Measurements from ENCODE around the gene MTCL1.

Gene MTCL1

DNA sequence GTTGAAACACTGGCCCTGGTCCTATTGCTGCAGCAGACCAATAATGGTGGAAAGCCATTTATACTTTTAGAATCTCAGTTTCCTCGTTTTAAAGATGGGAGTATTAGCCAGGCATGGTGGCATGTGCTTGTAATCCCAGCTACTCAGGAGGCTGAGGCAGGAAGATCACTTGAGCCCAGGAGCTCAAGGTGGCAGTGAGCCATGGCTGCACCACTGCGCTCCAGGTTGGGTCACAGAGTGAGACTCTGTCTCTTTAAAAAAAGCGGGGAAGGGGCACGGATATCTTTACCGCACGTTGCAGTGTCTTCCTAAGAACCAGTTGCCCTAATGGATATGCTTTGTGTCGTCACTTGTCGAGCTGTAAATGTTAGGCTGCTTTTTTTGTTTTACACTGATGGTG, 8.3 kb downstream of the MTCL1 start:
- DNase-seq (ENCODE audit: low read depth, low spot score): no peak

- DNase-seq (ENCODE audit: low read depth, low spot score): no peak
These were observed 10.2 kb downstream of the MTCL1 start for GRCh38 chr18:8715599-8715998.

DNA sequence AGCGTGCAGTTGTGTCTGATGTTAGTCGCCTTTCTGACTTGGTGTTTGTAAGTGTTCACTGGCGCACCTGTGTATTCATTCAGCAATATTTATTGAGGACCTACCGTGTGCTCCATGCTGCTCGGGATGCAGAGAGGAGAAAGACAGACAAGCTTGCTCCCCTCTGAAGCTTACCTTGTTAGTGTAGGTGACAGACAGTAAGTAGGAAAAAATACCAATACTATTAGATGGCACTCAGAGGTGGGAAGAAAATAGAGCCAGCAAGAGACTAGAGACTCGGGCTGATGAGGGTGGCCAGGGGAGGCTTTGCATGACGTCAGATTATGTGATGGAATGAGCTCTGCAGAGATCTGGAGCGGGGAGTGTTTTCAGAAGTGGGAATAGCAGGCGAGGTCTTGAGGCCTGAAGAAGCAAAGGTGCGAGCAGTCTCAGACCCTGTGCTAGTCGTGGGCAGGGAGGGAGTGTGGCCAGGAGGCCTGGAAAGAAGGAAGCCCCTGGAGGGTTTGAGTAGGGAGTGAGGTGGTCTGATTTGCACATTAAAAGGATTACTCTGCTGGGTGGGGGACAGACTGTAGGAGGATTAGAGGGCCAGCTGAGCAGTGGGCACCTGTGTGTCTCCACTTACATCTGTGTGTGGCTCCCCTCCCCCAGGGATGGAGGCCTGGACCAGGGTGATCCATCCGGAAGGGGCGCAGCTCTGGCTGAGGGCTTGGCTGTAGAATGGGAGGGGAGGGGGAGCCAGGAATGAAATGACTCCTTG, 11.8 kb downstream of the MTCL1 start:
- DNase-seq (ENCODE audit: low read depth, low spot score): peak; percentile 64

DNA sequence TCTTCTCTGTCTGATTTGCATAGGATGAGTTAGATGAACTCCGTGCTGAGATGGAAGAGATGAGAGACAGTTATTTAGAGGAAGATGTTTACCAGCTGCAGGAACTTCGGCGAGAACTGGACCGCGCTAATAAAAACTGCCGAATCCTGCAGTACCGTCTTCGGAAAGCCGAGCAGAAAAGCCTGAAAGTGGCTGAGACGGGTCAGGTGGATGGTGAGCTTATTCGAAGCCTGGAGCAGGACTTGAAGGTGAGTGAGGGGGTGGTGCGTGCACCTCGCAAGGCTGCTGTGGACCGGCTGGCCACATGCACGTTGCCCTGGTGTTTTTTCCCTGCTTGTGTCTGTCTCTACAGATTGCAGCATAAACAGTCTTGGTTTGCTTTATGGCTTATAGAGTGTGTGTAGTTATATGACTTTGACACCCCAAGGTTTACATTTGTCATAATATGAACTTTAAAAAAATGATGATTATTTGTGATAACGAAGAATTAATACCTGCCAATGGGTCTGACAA, 13.1 kb downstream of the MTCL1 start:
- no peak for DNase-seq (ENCODE audit: low read depth, low spot score)

GRCh38 chr18:8719192-8719591, 13.8 kb downstream of the MTCL1 start:
- DNase-seq (ENCODE audit: low read depth, low spot score): no peak

DNA sequence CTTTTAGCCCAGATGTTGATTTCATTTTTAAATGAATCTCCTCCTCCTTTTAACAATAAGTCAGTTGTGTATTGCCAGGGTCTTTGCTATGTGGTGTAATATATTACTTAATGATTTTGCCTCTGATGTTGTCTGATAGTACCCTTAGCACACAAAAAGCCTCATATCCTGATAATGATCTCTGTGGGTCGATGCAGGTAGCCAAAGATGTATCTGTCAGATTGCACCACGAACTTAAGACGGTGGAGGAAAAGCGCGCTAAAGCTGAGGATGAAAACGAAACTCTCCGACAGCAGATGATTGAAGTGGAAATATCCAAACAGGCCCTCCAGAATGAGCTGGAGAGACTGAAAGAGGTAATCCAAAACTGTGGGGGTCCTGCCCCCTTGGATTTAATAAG, 14.8 kb downstream of the MTCL1 start:
- DNase-seq (ENCODE audit: low read depth, low spot score): no peak

DNA sequence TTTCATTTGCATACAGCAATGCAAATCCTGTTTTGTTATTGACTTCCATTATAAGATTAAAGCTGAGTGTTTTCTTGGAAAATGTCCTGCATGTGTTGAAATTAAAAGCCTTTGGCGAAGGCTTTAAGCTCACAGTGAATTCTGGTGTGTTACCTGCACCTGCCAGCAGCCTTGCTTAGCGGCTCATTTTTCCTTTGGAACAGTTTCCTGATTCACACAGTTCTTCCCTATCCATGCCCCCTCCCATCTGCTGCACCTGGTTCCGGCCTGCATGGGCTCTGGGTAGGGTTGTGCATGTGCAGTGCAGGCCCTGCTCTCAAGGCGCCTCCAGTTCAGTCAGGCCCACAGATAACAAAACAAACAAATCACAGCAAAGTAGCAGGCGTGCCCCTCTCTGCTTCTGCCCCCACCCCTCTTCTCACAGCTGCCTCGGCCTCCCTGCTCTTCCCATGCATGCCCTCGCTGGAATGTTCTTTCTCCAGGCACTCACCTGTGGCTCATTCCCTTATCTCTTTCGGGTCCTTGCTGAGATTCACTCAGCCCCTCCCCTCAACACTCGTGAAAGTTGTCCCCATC, 15.8 kb downstream of the MTCL1 start:
- no peak for DNase-seq (ENCODE audit: low read depth, low spot score)

DNA sequence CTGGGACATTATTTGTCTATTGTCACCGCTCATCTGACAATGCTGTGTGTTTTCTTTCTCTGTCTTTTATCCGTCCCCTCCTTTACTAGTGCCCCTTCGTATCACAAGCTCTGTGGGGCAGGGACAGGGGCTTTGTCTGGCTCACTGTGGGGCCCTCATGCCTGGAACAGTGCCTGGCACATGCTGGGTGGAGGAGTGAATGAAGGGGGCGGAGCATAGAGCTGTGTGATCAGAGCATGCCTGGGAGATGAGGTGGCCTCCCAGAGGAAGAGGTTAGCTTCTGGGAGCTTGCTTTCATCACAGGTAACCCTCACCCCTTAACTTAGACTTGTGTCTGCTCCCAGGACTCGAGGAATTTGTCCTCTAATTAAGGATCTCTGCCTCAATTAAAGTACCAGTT, 16.4 kb downstream of the MTCL1 start:
- DNase-seq (ENCODE audit: low read depth, low spot score): peak; percentile 41

GRCh38 chr18:8722946-8723820, 17.8 kb downstream of the MTCL1 start:
- no peak for DNase-seq (ENCODE audit: low read depth, low spot score)

GRCh38 chr18:8724452-8724851, 19.1 kb downstream of the MTCL1 start:
- DNase-seq (ENCODE audit: low read depth, low spot score): peak; percentile 63

- no peak for DNase-seq (ENCODE audit: low read depth, low spot score)
These were observed 20.9 kb downstream of the MTCL1 start for GRCh38 chr18:8726281-8726680.

DNA sequence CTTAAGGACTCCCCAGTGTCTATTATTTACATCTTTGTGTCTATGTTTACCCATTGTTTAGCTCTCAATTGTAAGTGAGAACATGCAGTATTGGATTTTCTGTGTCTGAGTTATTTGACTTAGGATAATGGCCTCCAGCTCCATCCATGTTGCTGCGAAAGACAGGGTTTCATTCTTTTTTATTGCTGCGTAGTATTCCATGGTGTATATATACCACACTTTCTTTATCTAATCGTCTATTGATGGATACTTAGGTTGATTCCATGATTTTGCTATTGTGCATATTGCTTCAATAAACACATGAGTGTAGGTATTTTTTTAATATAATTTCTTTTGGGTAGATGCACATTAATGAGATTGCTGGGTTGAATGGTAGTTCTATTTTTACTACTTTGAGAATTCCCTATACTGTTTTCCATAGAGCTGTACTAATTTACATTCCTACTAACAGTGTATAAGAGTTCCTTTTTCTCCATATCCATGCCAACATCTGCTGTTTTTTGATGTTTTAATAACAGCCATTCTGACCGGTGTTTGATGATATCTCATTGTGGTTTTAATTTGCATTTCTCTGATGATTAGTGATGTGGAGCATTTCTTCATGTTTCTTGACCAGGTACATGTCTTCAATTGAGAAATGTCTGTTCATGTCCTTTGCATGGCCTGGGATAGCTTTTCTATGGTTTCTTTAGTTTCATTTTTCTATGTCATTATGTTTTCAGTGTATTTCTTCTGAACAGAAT, 21.8 kb downstream of the MTCL1 start:
- no peak for DNase-seq (ENCODE audit: low read depth, low spot score)

GRCh38 chr18:8730080-8730827, 24.9 kb downstream of the MTCL1 start:
- no peak for DNase-seq (ENCODE audit: low read depth, low spot score)

DNA sequence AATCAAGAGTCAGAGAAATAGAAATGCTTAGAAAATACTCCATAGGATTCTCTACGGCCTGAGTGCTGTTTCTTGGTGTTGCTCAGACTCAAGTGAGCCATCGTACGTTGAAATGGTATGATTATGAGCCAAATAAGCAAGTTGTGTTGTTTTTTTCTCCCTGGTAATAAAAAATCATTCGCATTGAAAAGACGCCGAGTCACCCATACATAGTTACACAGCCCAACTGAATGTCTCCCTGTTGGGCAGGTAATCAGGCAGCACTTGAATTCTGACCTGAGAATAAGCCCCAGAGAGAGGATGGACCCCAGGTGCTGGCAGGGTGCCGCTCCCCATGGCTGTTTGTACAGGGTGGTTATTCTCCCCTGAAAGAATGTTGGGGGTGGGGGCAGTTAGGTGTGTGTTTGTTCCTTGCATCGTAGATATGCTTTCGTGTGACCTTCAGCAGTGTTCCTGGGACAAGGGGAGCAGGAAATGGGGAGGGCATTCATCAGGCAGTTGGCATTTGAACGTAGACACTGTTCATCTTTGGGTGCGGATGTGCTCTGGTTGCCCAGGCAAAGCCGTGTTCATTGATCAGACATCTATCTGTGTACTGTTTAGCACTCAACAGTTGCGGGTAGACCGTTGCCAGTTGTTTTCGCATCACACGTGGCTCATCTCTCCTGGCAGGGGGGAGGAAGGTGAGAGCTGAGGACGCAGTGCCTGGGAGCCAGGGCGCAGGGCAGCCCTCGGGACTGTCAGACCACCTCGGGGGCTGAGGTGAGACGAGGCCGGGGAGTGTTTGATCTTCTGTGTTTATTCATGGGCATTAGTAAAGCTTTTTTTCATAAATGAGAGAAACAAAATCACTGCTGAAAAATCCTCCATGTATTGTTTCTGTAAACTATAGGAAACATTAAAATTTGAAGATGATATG, 27.3 kb downstream of the MTCL1 start:
- no peak for DNase-seq (ENCODE audit: low read depth, low spot score)

DNA sequence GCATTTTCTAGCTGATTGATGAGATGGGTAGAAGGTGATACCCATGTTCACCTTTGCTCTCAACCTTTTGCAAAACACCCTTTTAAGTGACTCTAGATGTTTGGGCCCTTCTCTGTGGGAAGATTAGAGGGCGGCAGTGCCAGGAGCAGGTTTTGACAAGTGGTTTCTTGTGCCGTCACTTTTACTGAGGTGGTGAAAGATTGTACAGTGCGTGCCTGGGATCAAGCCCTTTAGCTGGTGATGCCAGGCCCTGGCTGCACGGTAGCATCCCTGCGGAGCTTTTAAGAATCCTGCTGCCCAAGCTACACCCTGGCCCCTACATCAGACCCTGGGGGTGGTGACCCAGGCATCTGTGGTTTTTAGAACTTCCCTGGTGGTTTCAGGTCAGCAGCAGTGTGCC, 29.1 kb downstream of the MTCL1 start:
- no peak for DNase-seq (ENCODE audit: low read depth, low spot score)

GRCh38 chr18:8735274-8735673, 29.9 kb downstream of the MTCL1 start:
- DNase-seq (ENCODE audit: low read depth, low spot score): no peak

- DNase-seq (ENCODE audit: low read depth, low spot score): no peak
These were observed 35.8 kb downstream of the MTCL1 start for GRCh38 chr18:8741117-8741516.

GRCh38 chr18:8741532-8741931, 36.2 kb downstream of the MTCL1 start:
- DNase-seq (ENCODE audit: low read depth, low spot score): no peak

DNA sequence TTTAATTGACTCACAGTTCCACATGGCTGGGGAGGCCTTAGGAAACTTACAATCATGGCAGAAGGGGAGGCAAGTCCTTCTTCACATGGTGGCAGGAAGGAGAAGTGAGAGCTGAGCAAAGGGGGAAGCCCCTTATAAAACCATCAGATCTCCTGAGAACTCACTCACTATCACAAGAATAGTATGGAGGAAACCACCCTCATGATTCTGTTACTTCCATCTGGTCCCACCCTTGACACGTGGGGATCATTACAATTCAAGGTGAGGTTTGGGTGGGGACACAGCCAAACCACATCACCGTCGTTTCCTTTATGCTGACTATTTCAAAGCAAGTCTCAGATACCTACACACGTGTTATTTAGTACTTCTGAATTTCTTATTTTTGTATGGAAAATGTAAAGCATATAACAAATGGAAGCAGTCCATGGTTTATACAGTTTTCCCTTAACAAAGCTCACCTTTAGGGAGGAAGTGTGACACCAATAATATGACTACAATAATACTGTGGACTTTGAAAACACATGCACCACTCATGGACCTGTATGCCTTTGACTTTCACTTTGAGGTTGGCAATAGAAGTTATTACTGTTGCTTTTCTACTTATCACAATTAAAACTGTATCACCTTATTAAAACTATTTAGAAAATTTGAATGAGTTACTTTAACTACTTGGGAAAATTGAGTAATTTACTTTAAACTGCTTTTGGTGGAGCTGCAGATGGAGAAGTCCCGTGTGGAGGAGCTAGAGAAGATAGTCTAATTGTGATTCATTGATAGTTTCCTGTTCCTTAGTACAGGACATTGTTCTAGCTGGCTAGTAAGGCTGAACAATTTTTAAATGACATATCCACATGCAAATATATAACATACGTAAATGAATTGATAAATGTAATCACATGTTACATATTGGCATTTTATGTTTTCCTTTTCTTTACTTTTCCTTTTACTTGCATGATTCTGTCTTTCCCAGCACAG, 37.3 kb downstream of the MTCL1 start:
- no peak for DNase-seq (ENCODE audit: low read depth, low spot score)
